Left colon (tissue), 2 donors: Measurements from ENCODE around the gene STMND1. TPM values are rescaled to one million over a fixed set of nuclear protein-coding genes. Genes with fewer than 3 reads are reported as not detected.
A peak's percentile ranks its signal among the peaks of the same experiment; 100 is the strongest.

ENCODE experiments used
- ATAC-seq: fragments of 200-7000 bp; cut with Tn5 transposase; one replicate; pipeline ENCODE4 v1.9.1; 2020; ENCODE audit warnings: mild to moderate bottlenecking, moderate library complexity
- DNase-seq, 2 donors: peaks; one replicate each; pipeline ENCODE4 v3.0.0-alpha.2; 2020
- intact Hi-C, 2 donors: fragments of 100-400 bp; cut with DNase I in 1 of 2; cut with micrococcal nuclease in 1 of 2; formaldehyde crosslinking; loops; one replicate each; pipeline versions ENCODE4 v1.11.2 to v1.14.0; 2022; cut with DNase I, micrococcal nuclease
- total RNA-seq, 2 donors: library from RNA; stranded (reverse); fragmentation: NEBNext Ultra II Directional; extraction: Animal tissue kit (Norgen Biotek cat#: 25700); gene quantifications; one replicate each; pipeline ENCODE4 v1.2.1, GENCODE V29; 2021
- donor health status: DM: no; HTN: no; CAD: no.
- donor health status: DM: yes; HTN: yes; CAD: no.

STMND1 gene
- total RNA-seq, 2 donors from 2014 or later = 0.92 to 1.4 TPM

DNA sequence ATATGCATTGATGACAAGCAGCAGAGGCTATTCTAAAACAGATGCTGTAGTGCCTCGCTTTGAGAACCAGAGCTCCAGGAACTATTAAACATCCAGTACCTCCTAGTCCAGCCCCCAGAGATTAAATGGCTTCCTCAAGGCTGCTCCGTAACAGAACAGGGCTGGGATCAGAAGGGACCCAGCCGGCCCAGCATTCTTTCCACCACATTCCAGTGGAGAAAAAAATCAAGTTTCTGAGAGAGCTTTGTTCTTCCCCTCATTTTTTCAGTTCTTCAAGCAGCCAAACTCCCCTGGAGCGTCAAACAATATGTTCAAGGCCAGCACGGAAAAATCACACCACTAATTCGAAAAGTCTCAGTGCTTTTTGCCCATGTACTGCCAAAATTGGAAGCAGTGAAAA lies 5.8 kb upstream of the STMND1 start:
- DNase-seq (no peak), ATAC-seq (no peak)
- intact Hi-C loops = no loop called here

DNA sequence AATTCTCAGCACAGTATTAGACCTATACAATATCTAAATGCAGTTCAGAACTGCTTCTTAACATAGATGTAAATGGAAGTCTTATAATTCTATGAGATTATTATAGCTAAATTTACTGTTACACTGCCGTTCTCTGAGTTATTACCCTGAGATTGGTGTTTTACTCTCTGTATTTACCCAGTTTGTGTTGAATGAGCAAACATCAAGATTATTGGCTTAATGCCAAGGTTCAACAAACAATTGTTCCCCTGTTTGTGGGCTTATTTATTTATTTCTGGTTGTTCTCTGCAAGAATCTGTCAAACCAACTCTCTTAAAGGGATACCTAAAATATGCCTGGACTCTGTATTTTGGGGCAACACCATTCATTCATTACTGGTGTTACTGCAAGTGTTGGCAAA lies 5.2 kb upstream of the STMND1 start:
- DNase-seq (no peak), ATAC-seq (no peak)
- intact Hi-C loops = no loop called here

DNA sequence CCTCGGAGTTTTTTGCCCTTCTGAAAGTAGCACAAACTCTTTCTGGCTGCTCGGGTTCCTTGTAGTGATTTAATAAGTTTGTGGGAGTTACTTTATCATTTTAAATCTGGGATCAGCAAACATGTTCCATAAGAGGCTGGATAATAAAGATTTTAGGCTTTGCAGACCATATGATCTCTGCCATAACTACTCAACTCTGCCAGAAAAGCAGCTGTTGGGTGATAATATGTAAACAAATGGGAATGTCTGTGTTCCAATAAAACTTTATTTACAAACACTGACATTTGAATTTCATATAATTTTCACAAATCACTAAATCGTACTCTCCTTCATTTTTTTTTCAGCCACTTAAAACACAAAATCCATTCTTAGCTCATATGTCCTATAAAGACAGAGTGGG lies 3.9 kb upstream of the STMND1 start:
- intact Hi-C loops = no loop called here
- ATAC-seq (no peak), DNase-seq (no peak)

DNA sequence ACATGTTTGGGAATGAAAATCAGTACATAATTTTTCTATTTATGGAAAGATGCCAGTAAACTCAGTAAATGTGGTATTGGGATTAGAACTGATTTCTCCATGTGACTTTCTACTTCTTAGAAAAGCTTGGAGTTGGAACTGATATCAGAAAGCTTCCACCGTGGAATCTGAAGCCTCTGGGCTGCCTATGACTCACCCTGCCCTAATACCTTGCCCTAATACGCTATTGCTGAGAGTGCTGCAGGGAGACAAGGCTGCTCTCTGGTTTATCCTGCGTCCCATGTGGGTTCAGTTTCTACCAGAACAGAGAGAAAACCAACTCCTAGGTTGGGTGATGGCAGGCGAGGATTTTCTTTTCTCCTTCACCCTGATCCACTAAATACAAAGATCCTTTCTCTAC lies 3.3 kb upstream of the STMND1 start:
- ATAC-seq = no peak
- intact Hi-C loops = no loop called here

DNA sequence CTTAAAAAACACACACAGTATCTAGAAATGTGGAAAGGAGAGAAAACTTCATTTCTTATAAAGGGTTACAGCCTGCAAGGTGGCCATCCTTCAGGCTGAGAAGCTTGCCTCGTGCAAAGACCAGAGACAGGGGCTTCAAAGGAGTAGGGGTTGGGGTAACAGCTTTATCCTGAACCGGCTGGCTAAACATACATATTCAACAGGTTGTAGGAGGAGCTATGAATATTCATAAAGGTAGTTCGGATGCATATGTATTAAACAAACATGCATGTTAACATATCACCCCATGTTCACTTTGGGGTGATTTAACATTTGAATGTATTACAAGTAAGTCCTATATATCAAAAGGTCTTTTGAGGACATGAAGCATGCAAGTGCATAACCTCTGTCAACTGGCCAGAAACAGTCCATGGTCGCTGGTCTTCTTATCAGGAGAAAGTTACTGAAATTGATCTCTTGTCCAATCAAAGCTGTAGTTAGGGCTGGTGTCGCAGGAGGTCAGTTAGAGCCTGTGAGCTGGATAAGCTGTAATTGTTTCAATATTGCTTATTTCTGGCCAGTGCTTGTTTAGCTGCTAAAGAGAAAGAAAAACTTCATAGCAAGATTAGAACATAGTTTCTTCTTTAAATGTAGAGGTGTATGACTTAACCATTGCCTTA lies 2.3 kb upstream of the STMND1 start:
- ATAC-seq (no peak), DNase-seq (no peak)
- intact Hi-C loops = no loop called here

More for the DNA sequence above, 3.3 kb upstream of the STMND1 start:
- DNase-seq = no peak

DNA sequence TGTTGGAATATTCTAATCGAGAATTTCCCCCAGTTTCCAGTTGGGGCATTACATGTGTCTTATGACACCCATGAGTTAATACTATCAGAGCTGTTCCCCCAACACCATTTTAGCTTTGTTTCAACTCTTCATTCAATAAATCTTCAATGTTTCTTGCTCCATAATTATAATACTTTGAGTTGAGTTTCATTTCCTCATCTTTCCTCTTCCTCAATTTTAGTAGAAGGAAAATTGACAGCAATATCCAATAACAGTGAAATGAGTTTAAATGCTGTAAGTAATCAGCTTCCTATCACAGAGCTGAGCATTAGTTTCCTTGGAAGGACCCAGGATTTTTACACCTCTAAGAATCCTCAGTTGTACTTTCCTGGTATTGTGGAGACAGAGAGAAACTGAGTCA lies 1.0 kb upstream of the STMND1 start:
- DNase-seq = no peak
- no peak for ATAC-seq
- intact Hi-C loops = no loop called here

DNA sequence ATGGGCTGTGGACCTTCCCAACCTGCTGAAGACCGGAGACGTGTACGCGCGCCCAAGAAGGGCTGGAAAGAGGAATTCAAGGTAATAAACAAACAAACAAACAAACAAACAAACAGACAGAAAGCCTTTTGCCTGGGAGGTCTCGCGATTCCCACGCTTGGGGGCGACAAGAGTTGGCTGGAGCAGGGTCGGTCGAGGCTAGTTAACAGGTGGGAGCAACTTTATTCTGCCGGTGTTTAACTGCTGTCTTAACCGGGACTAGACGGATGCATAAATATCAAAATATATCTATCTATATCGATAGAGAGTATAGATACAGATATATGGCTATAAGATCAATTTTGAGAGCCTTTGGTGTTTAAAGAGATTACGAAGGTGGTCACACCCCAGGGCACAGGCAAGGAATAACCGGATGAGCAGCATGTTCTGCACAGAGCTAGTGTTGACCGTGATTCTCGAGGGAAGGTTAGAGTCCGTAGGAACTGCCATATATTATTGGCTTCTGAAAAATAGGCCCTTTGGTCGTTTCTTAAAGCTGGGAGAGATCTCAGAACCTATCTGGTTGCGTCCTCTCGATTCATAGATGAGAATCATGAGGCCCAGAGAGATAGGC lies 514 bp downstream of the STMND1 start:
- ATAC-seq (peak; percentile 65), DNase-seq (peak; percentile 18 to 32)
- intact Hi-C loops = no loop called here

DNA sequence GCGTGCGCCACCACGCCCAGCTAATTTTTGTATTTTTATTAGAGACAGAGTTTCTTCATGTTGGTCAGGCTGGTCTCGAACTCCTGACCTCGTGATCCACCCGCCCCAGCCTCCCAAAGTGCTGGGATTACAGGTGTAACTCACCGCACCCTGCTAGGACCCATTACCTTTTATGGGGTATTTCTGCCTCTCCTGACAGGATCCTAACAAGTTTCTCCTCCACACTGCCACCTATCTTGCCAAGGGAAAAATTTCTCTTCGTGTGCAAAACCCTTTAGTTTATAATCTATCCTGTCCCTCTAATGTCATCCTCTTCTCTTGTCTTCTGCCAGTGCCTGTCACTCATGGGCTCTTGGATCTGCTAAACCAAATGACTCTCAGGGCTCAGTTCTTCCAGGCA lies 1.9 kb downstream of the STMND1 start:
- DNase-seq (no peak), ATAC-seq (no peak)
- intact Hi-C loops = no loop called here

DNA sequence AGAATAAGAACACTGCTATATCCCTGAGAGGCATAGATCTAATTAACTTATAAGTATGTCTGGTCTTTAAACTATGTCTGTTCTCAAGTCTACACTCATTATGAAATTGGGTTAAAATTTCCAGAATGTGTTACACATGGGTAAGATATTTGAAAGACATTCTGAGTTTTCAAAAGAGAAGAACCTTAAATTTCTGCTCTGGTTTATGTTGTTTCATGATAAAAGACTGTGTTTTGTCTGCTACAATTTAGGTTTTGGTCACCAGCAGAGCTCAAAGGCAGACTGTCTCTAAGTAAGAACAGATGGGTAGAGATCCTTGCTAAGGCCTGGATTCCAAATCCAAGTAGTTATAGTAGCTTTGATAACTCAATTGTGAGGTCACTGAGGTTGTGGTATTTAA lies 6.0 kb downstream of the STMND1 start:
- no peak for ATAC-seq
- intact Hi-C loops = no loop called here
- DNase-seq = no peak

DNA sequence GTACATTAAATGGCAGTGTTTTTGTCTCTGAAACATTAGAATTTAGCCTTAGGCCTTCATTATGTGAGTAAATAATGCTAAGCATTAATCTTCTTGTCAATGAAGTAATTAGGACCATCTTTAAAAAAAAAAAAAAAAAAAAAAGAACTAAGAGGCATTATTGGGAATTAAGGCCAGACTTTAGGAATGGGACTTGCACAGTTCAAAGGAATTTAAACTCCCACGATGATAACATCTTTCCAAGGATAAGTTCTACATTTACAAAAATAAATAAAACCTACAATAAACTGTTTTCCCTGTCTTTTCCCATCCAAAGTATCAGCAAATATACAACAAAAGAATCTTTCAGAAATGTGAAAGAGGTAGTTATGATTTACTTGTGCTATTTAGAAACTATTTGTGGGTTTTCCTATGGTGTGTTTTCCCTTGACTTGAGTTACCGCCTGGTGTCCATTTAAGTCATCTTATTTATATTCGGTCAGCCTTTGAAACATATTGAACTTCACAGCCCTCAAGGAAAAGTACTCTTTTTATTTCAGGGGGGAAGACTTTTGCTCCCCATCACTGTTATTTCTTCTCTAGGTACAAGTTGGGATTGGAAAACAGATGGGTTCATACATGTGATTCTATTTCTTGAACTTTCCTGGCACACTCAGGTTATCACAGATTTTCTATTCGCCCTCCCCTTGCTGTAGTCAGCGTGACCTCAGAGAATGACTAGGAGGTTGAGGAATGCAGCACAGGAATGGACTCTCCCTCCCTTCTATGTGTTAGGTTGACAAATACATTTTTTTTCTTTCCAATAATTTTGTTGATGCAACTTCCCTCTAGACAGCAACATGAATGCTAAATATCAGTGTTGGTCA lies 13.6 kb downstream of the STMND1 start:
- DNase-seq (no peak), ATAC-seq (no peak)
- intact Hi-C loops = no loop called here

DNA sequence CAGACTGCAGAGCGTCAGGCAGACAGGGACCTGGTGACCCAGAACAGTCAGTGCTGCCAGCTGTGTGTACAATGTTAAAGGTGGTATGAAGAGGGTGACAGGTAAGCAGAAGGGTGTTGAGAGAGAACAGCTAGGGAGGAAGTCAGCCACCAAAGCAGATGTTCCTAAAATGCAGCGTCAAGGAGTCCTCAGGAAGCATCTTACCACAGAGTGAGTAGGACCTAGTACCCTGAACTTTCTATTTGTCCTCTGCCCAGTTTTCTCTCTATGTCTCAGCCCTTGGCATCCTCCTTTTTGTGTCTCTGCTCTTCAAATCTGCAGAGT lies 14.2 kb downstream of the STMND1 start:
- intact Hi-C loops = no loop called here
- no peak for ATAC-seq

DNA sequence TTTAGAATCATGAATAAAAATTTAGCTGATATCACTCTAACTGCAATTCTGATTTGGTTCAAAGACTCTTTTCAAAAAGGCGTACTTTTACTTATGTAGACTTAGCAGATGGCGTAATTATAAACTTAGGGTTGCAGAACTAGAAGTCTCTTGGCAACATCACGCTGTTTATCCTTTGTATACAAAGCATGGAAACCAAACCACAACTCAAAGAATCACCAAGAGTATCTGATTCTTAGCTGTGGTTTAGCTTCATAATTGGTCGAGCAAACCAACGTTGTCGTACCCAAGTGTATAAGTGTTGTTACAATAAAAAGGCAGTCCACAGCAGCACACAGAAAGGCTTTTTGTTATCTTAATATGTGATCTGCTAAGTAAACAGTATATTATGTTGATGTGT lies 18.2 kb downstream of the STMND1 start:
- intact Hi-C loops = no loop called here
- no peak for ATAC-seq
- DNase-seq = no peak

More for the DNA sequence above, 14.2 kb downstream of the STMND1 start:
- no peak for DNase-seq

DNA sequence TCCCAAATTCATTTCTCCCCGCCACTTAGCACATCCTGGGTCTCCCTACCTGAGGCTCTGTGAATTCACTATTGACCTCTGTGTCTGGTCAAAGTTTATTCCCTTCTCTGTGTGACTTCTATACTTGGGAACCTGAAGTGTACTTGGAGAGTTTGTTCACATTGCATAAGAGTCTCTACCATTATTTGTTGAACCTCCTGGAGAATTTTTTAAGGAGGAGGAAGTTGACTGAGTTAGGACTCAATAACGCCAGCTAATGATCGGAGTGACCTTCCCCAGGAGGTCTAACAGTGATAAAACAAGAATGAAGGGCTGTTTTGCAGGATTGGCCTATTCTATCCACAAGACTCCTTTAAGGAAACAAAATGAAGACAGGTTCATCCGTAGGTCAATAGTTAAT lies 23.6 kb downstream of the STMND1 start:
- intact Hi-C loops = no loop called here
- no peak for DNase-seq
- no peak for ATAC-seq

DNA sequence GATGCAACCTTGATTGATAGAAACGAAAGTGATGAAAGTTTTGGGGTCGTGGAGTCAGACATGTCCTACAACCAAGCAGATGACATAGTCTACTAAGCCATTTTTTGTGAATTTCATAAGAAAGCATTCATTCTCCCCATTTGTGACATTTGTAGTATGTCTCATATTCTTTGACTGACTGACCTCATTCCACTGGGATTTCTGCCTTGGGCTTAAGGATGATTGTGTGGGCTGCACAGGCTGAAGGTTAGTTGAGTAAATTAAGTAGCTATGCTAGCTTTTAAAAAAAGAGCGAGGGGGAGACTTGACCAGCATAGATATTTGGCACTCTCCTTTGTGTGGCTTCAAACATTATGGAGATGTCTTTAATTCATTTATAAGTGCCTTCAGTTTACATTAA lies 28.9 kb downstream of the STMND1 start:
- DNase-seq (no peak), ATAC-seq (no peak)
- intact Hi-C loops = no loop called here

DNA sequence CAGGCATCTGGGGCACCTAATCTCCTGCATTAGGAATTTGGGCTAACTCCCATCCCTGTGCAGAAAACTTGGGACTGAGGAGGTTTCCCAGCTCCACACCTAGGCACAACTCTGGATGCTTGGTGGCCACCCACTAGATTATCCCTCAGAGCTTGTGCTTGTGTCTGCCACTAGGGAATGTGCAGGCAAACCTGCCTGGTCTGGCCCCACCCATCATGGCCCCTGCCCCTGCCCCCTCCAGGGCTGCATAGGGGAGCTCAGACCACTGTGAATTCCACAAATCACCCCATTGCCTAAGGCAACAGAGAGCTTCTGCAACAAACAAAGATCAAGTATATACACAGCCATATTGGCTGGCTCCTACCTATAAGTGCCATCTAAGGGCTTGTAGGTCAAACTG lies 31.1 kb downstream of the STMND1 start:
- intact Hi-C loops = no loop called here
- DNase-seq (no peak), ATAC-seq (no peak)

DNA sequence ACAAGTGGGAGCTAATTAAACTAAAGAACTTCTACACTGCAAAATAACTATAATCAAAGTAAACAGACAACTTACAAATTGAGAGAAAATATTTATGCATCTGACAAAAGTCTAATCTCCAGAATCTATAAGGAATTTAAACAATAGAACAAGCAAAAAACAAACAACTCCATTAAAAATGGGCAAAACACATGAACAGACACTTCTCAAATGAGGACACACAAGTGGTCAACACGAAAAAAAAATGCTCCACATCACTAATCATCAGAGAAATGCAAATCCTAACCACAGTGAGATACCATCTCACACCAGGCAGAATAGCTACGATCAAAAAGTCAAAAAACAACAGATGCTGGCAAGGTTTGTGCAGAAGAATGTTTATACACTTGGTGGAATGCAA lies 36.2 kb downstream of the STMND1 start:
- DNase-seq (no peak), ATAC-seq (no peak)
- intact Hi-C loops = no loop called here

DNA sequence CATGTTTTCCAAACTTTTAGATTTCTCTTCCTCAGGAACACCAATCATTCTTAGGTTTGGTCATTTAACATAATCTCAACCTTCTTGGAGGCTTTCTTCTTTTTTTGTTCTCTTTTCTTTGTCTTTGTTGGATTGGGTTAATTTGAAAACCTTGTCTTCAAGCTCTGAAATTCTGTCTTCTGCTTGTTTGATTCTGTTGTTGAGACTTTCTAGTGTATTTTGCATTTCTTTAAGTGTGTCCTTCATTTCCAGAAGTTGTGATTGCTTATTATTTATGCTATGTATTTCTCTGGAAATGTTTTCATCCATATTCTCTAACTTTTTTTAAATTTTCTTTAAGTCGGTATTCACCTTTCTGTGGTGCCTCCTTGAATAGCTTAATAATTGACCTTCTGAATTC lies 42.2 kb downstream of the STMND1 start:
- DNase-seq (no peak), ATAC-seq (no peak)
- intact Hi-C loops = no loop called here

DNA sequence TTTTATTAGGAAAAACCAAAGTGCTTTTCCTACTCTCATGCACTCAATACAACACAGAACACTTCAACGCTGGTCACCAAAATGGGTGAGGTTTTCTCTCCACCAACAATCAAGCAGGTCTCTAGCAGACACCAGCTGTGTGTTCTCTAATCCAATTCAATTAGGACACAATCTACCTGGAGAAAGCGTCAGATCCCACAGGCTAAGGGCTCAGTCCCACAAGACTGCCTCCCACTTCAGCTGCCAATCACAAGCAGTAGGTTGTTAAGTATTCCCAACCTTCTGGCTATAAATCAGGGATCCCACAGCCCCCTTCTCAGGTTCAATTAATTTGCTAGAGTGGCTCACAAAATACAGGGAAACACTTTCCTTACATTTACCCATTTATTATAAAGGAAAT lies 47.7 kb downstream of the STMND1 start:
- intact Hi-C loops = no loop called here
- ATAC-seq (no peak), DNase-seq (no peak)

DNA sequence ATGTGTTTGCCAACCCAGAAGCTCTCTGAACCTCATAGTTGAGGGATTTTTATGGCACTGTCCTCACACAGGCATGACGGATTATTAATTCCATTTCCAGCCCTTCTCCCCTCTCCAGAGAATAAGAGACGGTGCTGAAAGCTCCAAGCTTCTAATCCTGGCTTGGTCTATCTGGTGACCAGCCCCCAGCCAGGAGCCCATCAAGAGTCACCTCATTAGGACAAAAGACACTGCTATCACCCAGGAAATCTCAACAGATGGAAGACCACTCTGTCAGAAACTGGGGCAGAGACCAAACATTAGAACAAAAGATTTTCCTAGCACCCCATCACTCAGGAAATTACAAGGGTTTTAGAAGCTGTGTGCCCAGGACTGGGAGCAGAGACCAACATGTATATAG lies 48.2 kb downstream of the STMND1 start:
- DNase-seq = no peak
- intact Hi-C loops = no loop called here
- no peak for ATAC-seq

DNA sequence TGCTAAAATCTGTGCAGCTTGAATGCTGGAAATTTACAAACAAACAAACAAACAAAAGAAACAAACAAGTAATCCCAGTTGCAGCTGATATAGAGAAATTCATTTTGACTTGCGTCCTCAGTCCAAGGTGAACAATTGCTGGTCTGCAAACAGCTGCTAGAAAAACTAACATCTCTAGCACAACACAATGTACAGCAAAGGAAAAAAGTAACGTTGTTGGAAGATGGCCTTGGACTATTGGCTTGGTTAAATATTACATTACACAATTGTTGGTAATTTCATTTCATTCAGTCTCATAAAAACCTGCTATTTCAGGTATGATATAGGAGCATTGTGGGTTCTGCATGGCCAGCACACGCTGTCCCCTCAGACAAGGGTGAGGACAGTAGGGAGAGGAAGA lies 50.0 kb downstream of the STMND1 start:
- intact Hi-C loops = no loop called here
- peak; percentile 75 for ATAC-seq
- no peak for DNase-seq
